Measurements from ENCODE around the gene SRGAP3. TPM values are rescaled to one million over a fixed set of nuclear protein-coding genes. Genes with fewer than 3 reads are reported as not detected.

SRGAP3 gene
- total RNA-seq, 1 experiment from 2014 or later = 0.69 TPM

DNA sequence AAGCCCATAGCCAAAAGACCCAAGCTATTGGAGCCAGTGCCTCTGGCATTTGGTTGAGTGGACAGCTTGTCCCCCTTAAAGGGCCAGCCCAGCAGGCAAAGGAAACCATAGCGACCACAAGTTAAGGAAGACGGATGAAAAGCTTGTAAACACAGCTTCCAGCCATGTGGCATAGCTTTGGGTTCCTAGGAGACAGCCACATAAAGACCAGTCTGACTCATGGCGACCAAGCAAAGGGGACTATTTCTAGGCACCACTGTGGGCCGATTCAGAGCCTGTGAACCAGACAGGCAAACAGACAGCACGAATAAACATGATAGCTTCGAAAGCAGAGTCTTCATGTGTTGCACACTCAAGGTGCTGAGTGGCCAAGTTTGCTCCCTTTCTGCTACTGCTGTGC, 30.5 kb upstream of the SRGAP3 start:
- ChIA-PET POLR2A (ENCODE audit: low non-redundant PET) (no interaction called here), CTCF (no interaction called here)
- Histone ChIP-seq H3K27me3 (replicated peaks; ENCODE audit: insufficient read depth, low read depth, low read length, poor library complexity) (no peaks in the 10 kb centered on the region), H3K4me3 (ENCODE audit: low read depth, low read length, poor library complexity, severe bottlenecking) (no peak overlapping the region), H3K4me1 (ENCODE audit: insufficient read depth, low read length, poor library complexity, severe bottlenecking) (no peaks in the 10 kb centered on the region), H3K36me3 (ENCODE audit: insufficient read depth, low read length, poor library complexity, severe bottlenecking) (no peaks in the 10 kb centered on the region), H3K9me3 (ENCODE audit: low read depth, low read length, poor library complexity, severe bottlenecking) (no peaks in the 10 kb centered on the region), H3K27ac (ENCODE audit: low read depth, low read length, poor library complexity, severe bottlenecking) (no peak overlapping the region)
- BruUV-seq (replicated peaks) = no TSS peak
- intact Hi-C loops (cut with micrococcal nuclease; ENCODE audit: unreplicated experiment) = no loop called here
- TF ChIP-seq EZH2 (IDR thresholded peaks at IDR 0.05; ENCODE audit: borderline replicate concordance, low read depth, low read length, poor library complexity, severe bottlenecking) (no peak), CTCF (conservative IDR thresholded peaks at IDR 0.05; ENCODE audit: low read depth, low read length) (no peak)
- no peak for DNase-seq (ENCODE audit: low spot score)

DNA sequence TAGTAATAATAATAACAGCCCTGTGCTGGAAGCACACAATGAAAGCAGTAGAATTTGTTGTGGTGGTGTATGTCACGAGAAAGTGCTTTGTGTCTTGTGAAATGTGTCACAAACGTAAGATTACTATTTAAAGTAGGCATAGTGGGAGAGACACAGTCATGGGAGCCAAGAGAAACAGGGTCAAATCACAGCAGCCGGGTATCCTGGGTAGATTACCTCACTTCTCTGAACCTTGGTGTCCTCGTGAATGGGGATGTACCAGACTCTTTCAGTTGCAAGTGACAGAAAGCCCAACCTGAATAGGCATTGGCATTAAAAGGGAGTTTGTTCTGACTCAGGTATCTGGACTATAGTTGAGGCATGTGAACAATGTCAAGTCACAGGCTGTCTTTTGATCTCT, 29.1 kb upstream of the SRGAP3 start:
- no peaks in the 10 kb centered on the region for H3K4me1 ChIP-seq (ENCODE audit: insufficient read depth, low read length, poor library complexity, severe bottlenecking)
- no peak for DNase-seq (ENCODE audit: low spot score)
- intact Hi-C loops (cut with micrococcal nuclease; ENCODE audit: unreplicated experiment) = no loop called here
- H3K4me3 ChIP-seq (ENCODE audit: low read depth, low read length, poor library complexity, severe bottlenecking) = no peak overlapping the region
- H3K27me3 ChIP-seq (replicated peaks; ENCODE audit: insufficient read depth, low read depth, low read length, poor library complexity) = no peaks in the 10 kb centered on the region
- TF ChIP-seq EZH2 (IDR thresholded peaks at IDR 0.05; ENCODE audit: borderline replicate concordance, low read depth, low read length, poor library complexity, severe bottlenecking) (no peak), CTCF (conservative IDR thresholded peaks at IDR 0.05; ENCODE audit: low read depth, low read length) (no peak)
- H3K9me3 ChIP-seq (ENCODE audit: low read depth, low read length, poor library complexity, severe bottlenecking) = no peaks in the 10 kb centered on the region
- no peak overlapping the region for H3K27ac ChIP-seq (ENCODE audit: low read depth, low read length, poor library complexity, severe bottlenecking)
- ChIA-PET POLR2A (ENCODE audit: low non-redundant PET) (no interaction called here), CTCF (no interaction called here)
- no TSS peak for BruUV-seq (replicated peaks)
- no peaks in the 10 kb centered on the region for H3K36me3 ChIP-seq (ENCODE audit: insufficient read depth, low read length, poor library complexity, severe bottlenecking)

DNA sequence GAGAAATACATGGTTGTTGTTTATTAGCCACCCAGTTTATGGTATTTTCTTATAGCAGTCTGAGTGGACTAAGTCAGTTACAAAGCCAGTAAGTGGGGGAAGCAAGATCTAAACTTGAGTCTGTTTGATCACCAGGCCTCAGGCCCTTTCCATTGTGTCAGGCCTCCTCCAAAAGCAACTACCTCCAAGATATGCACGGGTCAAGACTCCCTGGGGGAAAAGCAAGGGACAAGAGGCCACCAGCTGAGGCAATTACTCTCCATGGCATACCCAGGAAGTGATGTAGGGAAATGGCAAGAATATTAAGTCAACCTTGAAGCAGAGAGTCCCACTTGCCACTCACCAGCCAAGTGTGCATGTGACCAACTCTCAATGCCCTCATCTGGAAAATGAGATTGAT, 28.6 kb upstream of the SRGAP3 start:
- intact Hi-C loops (cut with micrococcal nuclease; ENCODE audit: unreplicated experiment) = no loop called here

More for the DNA sequence above, 28.6 kb upstream of the SRGAP3 start:
- CTCF ChIA-PET = no interaction called here
- no peaks in the 10 kb centered on the region for H3K27me3 ChIP-seq (replicated peaks; ENCODE audit: insufficient read depth, low read depth, low read length, poor library complexity)
- TF ChIP-seq CTCF (conservative IDR thresholded peaks at IDR 0.05; ENCODE audit: low read depth, low read length) (no peak), EZH2 (IDR thresholded peaks at IDR 0.05; ENCODE audit: borderline replicate concordance, low read depth, low read length, poor library complexity, severe bottlenecking) (no peak)
- no peaks in the 10 kb centered on the region for H3K36me3 ChIP-seq (ENCODE audit: insufficient read depth, low read length, poor library complexity, severe bottlenecking)
- no peak for DNase-seq (ENCODE audit: low spot score)
- POLR2A ChIA-PET (ENCODE audit: low non-redundant PET) = no interaction called here
- no peaks in the 10 kb centered on the region for H3K4me1 ChIP-seq (ENCODE audit: insufficient read depth, low read length, poor library complexity, severe bottlenecking)
- no peak overlapping the region for H3K27ac ChIP-seq (ENCODE audit: low read depth, low read length, poor library complexity, severe bottlenecking)
- H3K9me3 ChIP-seq (ENCODE audit: low read depth, low read length, poor library complexity, severe bottlenecking) = no peaks in the 10 kb centered on the region
- no TSS peak for BruUV-seq (replicated peaks)
- no peak overlapping the region for H3K4me3 ChIP-seq (ENCODE audit: low read depth, low read length, poor library complexity, severe bottlenecking)

Measured in A673 (cell line).